T-helper 1 cell treated with Interleukin-12 subunit alpha and Interleukin-12 subunit beta and Interleukin-4 antibody, amounts not matched to agents 30 μg/mL and 1 μg/mL, for 36 hours (primary cell): ENCODE data around the gene ZSCAN12.

ENCODE experiments used
- H3K27ac Mint-ChIP-seq: one replicate; pipeline ENCODE4 v1.8.0; 2021; ENCODE audit warnings: mild to moderate bottlenecking, mixed read lengths
- H3K27me3 Mint-ChIP-seq: one replicate; pipeline ENCODE4 v1.8.0; 2021; ENCODE audit warnings: low read depth, mixed read lengths
- H3K36me3 Mint-ChIP-seq: one replicate; pipeline ENCODE4 v1.8.0; 2021; ENCODE audit warnings: low read depth, mixed read lengths
- H3K4me1 Mint-ChIP-seq: one replicate; pipeline ENCODE4 v1.8.0; 2021; ENCODE audit warnings: low read depth, mixed read lengths
- H3K4me3 Mint-ChIP-seq: one replicate; pipeline ENCODE4 v1.8.0; 2021; ENCODE audit warnings: mild to moderate bottlenecking, moderate library complexity, mixed read lengths
- H3K9me3 Mint-ChIP-seq: one replicate; pipeline ENCODE4 v1.8.0; 2021; ENCODE audit warnings: mixed read lengths

Gene ZSCAN12

GRCh38 chr6:28335564-28336283 is 63.8 kb downstream of the ZSCAN12 start, which contains the start of gene ZSCAN31:
Gene ZSCAN31, minus strand, starts transcription at chr6:28336148. Its CDS starts 6,465 bp downstream, at chr6:28329683.
- Mint-ChIP-seq H3K36me3 (peaks cover 4% of the 10 kb centered on the region), H3K27ac (no peak within 1 kb of the TSS), H3K27me3 (peaks cover 9% of the 10 kb centered on the region), H3K4me1 (peaks cover 3% of the 10 kb centered on the region), H3K9me3 (peaks cover 22% of the 10 kb centered on the region), H3K4me3 (no peak within 1 kb of the TSS)

- Mint-ChIP-seq H3K27ac (no peak overlapping the region), H3K27me3 (peaks cover 9% of the 10 kb centered on the region), H3K9me3 (peaks cover 16% of the 10 kb centered on the region), H3K36me3 (no peaks in the 10 kb centered on the region), H3K4me3 (no peak overlapping the region), H3K4me1 (peaks cover 3% of the 10 kb centered on the region)
Observed at GRCh38 chr6:28335040-28335563, 64.4 kb downstream of the ZSCAN12 start.

GRCh38 chr6:28334286-28335039 is 65.1 kb downstream of the ZSCAN12 start:
- no peaks in the 10 kb centered on the region for H3K36me3 Mint-ChIP-seq
- peaks cover 11% of the 10 kb centered on the region for H3K9me3 Mint-ChIP-seq
- peaks cover 3% of the 10 kb centered on the region for H3K4me1 Mint-ChIP-seq
- peaks cover 9% of the 10 kb centered on the region for H3K27me3 Mint-ChIP-seq
- peak overlapping the region; percentile 47 for H3K4me3 Mint-ChIP-seq
- no peak overlapping the region for H3K27ac Mint-ChIP-seq

GRCh38 chr6:28333599-28334018 is 65.9 kb downstream of the ZSCAN12 start:
- Mint-ChIP-seq H3K27me3 (peaks cover 9% of the 10 kb centered on the region), H3K4me3 (no peak overlapping the region), H3K27ac (no peak overlapping the region), H3K9me3 (peaks cover 15% of the 10 kb centered on the region), H3K4me1 (peaks cover 3% of the 10 kb centered on the region), H3K36me3 (no peaks in the 10 kb centered on the region)

GRCh38 chr6:28333047-28333446 is 66.5 kb downstream of the ZSCAN12 start:
- Mint-ChIP-seq H3K36me3 (no peaks in the 10 kb centered on the region), H3K27me3 (peaks cover 9% of the 10 kb centered on the region), H3K4me1 (peaks cover 3% of the 10 kb centered on the region), H3K4me3 (no peak overlapping the region), H3K9me3 (peaks cover 15% of the 10 kb centered on the region), H3K27ac (no peak overlapping the region)

GRCh38 chr6:28330041-28330440 is 69.5 kb downstream of the ZSCAN12 start:
- Mint-ChIP-seq H3K27ac (no peak overlapping the region), H3K4me3 (no peak overlapping the region), H3K4me1 (peaks cover 3% of the 10 kb centered on the region), H3K27me3 (peaks cover 9% of the 10 kb centered on the region), H3K36me3 (peaks cover 6% of the 10 kb centered on the region), H3K9me3 (peaks cover 40% of the 10 kb centered on the region)
